ENCODE measurements around the gene DSG2.

Gene DSG2

GRCh38 chr18:31484461-31484860, 13.5 kb upstream of the DSG2 start:
- H3K4me3 ChIP-seq (replicated peaks; ENCODE audit: insufficient read depth, low read length), result no peak overlapping the region
- no peak overlapping the region for H3K27ac ChIP-seq (replicated peaks)
- TF ChIP-seq SPI1 (IDR thresholded peaks at IDR 0.05; ENCODE audit: borderline replicate concordance, low read depth) (no peak), REST (IDR thresholded peaks at IDR 0.05; ENCODE audit: insufficient replicate concordance, low read depth) (no peak), POLR2AphosphoS5 (IDR thresholded peaks at IDR 0.05; ENCODE audit: low read depth) (no peak), CTCF (IDR thresholded peaks at IDR 0.05; ENCODE audit: insufficient read depth, low read length) (no peak), GABPA (IDR thresholded peaks at IDR 0.05; ENCODE audit: low read depth) (no peak)
- DNase-seq (ENCODE audit: low read depth in 1 of 2, low spot score in 1 of 2), result no peak
- H3K27me3 ChIP-seq (ENCODE audit: insufficient read depth, poor library complexity, severe bottlenecking), result peaks cover 14% of the 10 kb centered on the region

GRCh38 chr18:31486165-31486564, 11.8 kb upstream of the DSG2 start:
- H3K27me3 ChIP-seq (ENCODE audit: insufficient read depth, poor library complexity, severe bottlenecking), result peaks cover 7% of the 10 kb centered on the region
- DNase-seq (ENCODE audit: low read depth in 1 of 2, low spot score in 1 of 2), result no peak
- H3K27ac ChIP-seq (replicated peaks), result no peak overlapping the region
- TF ChIP-seq GABPA (IDR thresholded peaks at IDR 0.05; ENCODE audit: low read depth) (no peak), CTCF (IDR thresholded peaks at IDR 0.05; ENCODE audit: insufficient read depth, low read length) (no peak), REST (IDR thresholded peaks at IDR 0.05; ENCODE audit: insufficient replicate concordance, low read depth) (no peak), SPI1 (IDR thresholded peaks at IDR 0.05; ENCODE audit: borderline replicate concordance, low read depth) (no peak), POLR2AphosphoS5 (IDR thresholded peaks at IDR 0.05; ENCODE audit: low read depth) (no peak)
- H3K4me3 ChIP-seq (replicated peaks; ENCODE audit: insufficient read depth, low read length), result no peak overlapping the region

DNA sequence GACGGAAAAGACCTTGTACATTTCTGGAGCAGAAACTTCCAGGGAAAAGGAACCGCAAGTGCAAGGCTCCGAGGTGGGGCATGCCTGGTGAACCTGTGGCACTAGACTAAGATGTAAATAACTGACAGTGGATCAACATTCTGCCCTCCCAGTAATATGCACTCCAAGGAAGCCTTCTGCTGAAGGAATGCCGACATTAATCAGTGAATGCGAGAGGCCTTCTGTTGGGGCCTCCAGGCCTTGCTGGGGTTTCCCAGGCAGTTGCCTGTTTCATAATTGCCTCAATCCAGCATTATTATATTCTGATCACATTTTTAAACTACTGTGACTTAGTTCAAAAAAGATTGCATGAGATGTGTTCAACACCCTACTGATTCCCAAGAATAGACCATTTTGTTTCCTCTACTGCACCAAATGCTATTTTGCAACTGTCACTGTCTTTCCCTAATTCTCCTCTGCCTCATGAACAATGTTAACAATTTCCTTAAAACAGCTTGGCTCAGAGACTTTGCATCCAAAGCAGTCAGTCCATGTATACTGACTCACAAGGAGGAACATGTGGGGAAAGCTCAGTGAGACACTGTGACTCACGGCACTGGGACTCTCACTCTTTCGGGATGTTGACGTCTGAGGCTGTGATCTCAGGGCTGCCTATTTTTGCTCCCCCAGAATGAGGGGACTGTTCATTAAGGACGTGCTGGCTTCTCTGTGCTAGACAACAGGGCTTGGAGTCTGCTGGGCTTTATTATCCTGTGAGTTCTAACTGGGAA, 10.5 kb upstream of the DSG2 start:
- Histone ChIP-seq H3K4me3 (replicated peaks; ENCODE audit: insufficient read depth, low read length) (no peak overlapping the region), H3K27ac (replicated peaks) (no peak overlapping the region), H3K27me3 (ENCODE audit: insufficient read depth, poor library complexity, severe bottlenecking) (no peaks in the 10 kb centered on the region)
- no peak for DNase-seq (ENCODE audit: low read depth in 1 of 2, low spot score in 1 of 2)
- no peak for TF ChIP-seq CTCF (IDR thresholded peaks at IDR 0.05; ENCODE audit: insufficient read depth, low read length)
- no peak for TF ChIP-seq SPI1 (IDR thresholded peaks at IDR 0.05; ENCODE audit: borderline replicate concordance, low read depth)
- no peak for TF ChIP-seq POLR2AphosphoS5 (IDR thresholded peaks at IDR 0.05; ENCODE audit: low read depth)
- no peak for TF ChIP-seq GABPA (IDR thresholded peaks at IDR 0.05; ENCODE audit: low read depth)
- TF ChIP-seq REST (IDR thresholded peaks at IDR 0.05; ENCODE audit: insufficient replicate concordance, low read depth), result no peak
